ENCODE data around the gene EIF3I. TPM values are rescaled to one million over a fixed set of nuclear protein-coding genes. Genes with fewer than 3 reads are reported as not detected.

The EIF3I gene
- polyA plus RNA-seq, 1 of the 3 experiments (the other 2 are of a cell fraction): 479 TPM

- POLR2A ChIA-PET: interaction anchor here (0.5 kb wide), 1 partner anchor 9 kb away, joined by 3 read pairs; no protein-coding TSS in a partner anchor
- Histone ChIP-seq H3K9me3 (no peaks in the 10 kb centered on the region), H3K4me1 (ENCODE audit: control insufficient read depth in 1 of 2, insufficient read depth in 2 of 2, low read depth in 1 of 2, low read length in 1 of 2) (peaks cover 7 to 10% of the 10 kb centered on the region in 2 experiments; a peak in 3 of 4 replicates), H3K36me3 (replicated peaks in 1 of 2; ENCODE audit: control insufficient read depth in 1 of 2, insufficient read depth in 2 of 2, low read length in 1 of 2) (no peaks in the 10 kb centered on the region), H3K9me2 (no peaks in the 10 kb centered on the region), H3K9ac (no peak within 1 kb of the TSS), H3K79me2 (ENCODE audit: insufficient read depth) (no peaks in the 10 kb centered on the region), H3K4me2 (peak within 1 kb of the TSS; percentile 44; the same call in 1 of the 2 replicates), H3K27me3 (ENCODE audit: insufficient read depth) (no peaks in the 10 kb centered on the region), H2AFZ (ENCODE audit: low read depth) (peak within 1 kb of the TSS; percentile 19; the same call in 1 of the 2 replicates), H4K20me1 (ENCODE audit: insufficient read depth) (no peaks in the 10 kb centered on the region), H3K4me3 (ENCODE audit: low read depth in 2 of 2, low read length in 1 of 2) (peak within 1 kb of the TSS in 1 of 2 experiments; percentile 47; a peak in 1 of 4 replicates), H3F3A (replicated peaks; ENCODE audit: insufficient read depth) (peaks cover 3% of the 10 kb centered on the region), H3K27ac (ENCODE audit: low read depth in 2 of 2, low read length in 1 of 2) (no peak within 1 kb of the TSS)
- CTCF ChIA-PET: interaction anchor here (1.0 to 5.4 kb wide), 8 partner anchors 8 to 59 kb away, joined by 3 to 45 read pairs (median 6); partner anchors contain the start of gene CCDC28B
- peak; percentile 43; the same call in 1 of the 2 replicates for TF ChIP-seq USF1 (IDR thresholded peaks at IDR 0.05; ENCODE audit: borderline replicate concordance, low read depth)
- no peak for TF ChIP-seq FOXJ3 (CRISPR knock-in tag; IDR thresholded peaks at IDR 0.05)
- TF ChIP-seq MXI1 (IDR thresholded peaks at IDR 0.05; ENCODE audit: low read depth, low read length): no peak
- TF ChIP-seq RFX5 (IDR thresholded peaks at IDR 0.05; ENCODE audit: low read length): no peak
- no peak for TF ChIP-seq SMC3 (IDR thresholded peaks at IDR 0.05; ENCODE audit: low read depth, low read length)
- no peak for TF ChIP-seq RCOR1 (IDR thresholded peaks at IDR 0.05; ENCODE audit: low read length)
- no peak for TF ChIP-seq JUND (IDR thresholded peaks at IDR 0.05)
- no peak for TF ChIP-seq YY1 (IDR thresholded peaks at IDR 0.05; ENCODE audit: low read depth)
- no peak for TF ChIP-seq TAF1 (IDR thresholded peaks at IDR 0.05; ENCODE audit: borderline replicate concordance, low read depth, low read length)
- no CpG with 5 or more reads among the region's 3 CpGs for WGBS (ENCODE audit: low lambda C conversion rate)
- DNase-seq: no peak
Observed at GRCh38 chr1:32246888-32247273, 24.7 kb downstream of the EIF3I start, which contains the start of gene FAM167B. FAM167B (plus strand) TSS chr1:32247222; CDS start chr1:32247422, 200 bp downstream.

- Histone ChIP-seq H3K27ac (ENCODE audit: low read depth in 2 of 2, low read length in 1 of 2) (no peak overlapping the region), H3K4me3 (ENCODE audit: low read depth in 2 of 2, low read length in 1 of 2) (no peak overlapping the region), H2AFZ (ENCODE audit: low read depth) (no peak overlapping the region), H4K20me1 (ENCODE audit: insufficient read depth) (no peaks in the 10 kb centered on the region), H3K9ac (no peak overlapping the region), H3K36me3 (replicated peaks in 1 of 2; ENCODE audit: control insufficient read depth in 1 of 2, insufficient read depth in 2 of 2, low read length in 1 of 2) (no peaks in the 10 kb centered on the region), H3K27me3 (ENCODE audit: insufficient read depth) (no peaks in the 10 kb centered on the region), H3K9me2 (no peaks in the 10 kb centered on the region), H3K4me1 (ENCODE audit: control insufficient read depth in 1 of 2, insufficient read depth in 2 of 2, low read depth in 1 of 2, low read length in 1 of 2) (peaks cover 5 to 10% of the 10 kb centered on the region in 2 experiments; a peak in 3 of 4 replicates), H3K79me2 (ENCODE audit: insufficient read depth) (no peaks in the 10 kb centered on the region), H3K9me3 (no peaks in the 10 kb centered on the region), H3F3A (replicated peaks; ENCODE audit: insufficient read depth) (peaks cover 3% of the 10 kb centered on the region), H3K4me2 (peak overlapping the region; percentile 44; the same call in 1 of the 2 replicates)
- CTCF ChIA-PET: interaction anchor here (1.0 to 5.4 kb wide), 17 partner anchors 9 to 83 kb away, joined by 3 to 45 read pairs (median 6); partner anchors contain the start of genes CCDC28B and IQCC
- no peak for DNase-seq
- TF ChIP-seq GATA2 (CRISPR knock-in tag; IDR thresholded peaks at IDR 0.05) (no peak), SIN3A (IDR thresholded peaks at IDR 0.05; ENCODE audit: borderline replicate concordance, low read depth, low read length) (no peak), NRF1 (IDR thresholded peaks at IDR 0.05; ENCODE audit: low read depth, low read length) (no peak), NFIC (IDR thresholded peaks at IDR 0.05; ENCODE audit: borderline replicate concordance) (no peak), TEAD4 (IDR thresholded peaks at IDR 0.05; ENCODE audit: borderline replicate concordance, insufficient read depth) (no peak), ELF1 (IDR thresholded peaks at IDR 0.05) (no peak), EP300 (IDR thresholded peaks at IDR 0.05; ENCODE audit: borderline replicate concordance in 1 of 2, low read depth in 1 of 2, low read length in 1 of 2) (no peak), MEF2A (IDR thresholded peaks at IDR 0.05; ENCODE audit: borderline replicate concordance, low read depth) (no peak), EZH2phosphoT487 (IDR thresholded peaks at IDR 0.05; ENCODE audit: borderline replicate concordance, low read depth) (no peak), FOXJ3 (CRISPR knock-in tag; IDR thresholded peaks at IDR 0.05) (no peak), RFX5 (IDR thresholded peaks at IDR 0.05; ENCODE audit: low read length) (no peak), RCOR1 (IDR thresholded peaks at IDR 0.05; ENCODE audit: low read length) (no peak), POLR2AphosphoS5 (IDR thresholded peaks at IDR 0.05; ENCODE audit: low read depth, low read length) (no peak), TCF12 (IDR thresholded peaks at IDR 0.05) (no peak)
- TF ChIP-seq, protein P1, sequence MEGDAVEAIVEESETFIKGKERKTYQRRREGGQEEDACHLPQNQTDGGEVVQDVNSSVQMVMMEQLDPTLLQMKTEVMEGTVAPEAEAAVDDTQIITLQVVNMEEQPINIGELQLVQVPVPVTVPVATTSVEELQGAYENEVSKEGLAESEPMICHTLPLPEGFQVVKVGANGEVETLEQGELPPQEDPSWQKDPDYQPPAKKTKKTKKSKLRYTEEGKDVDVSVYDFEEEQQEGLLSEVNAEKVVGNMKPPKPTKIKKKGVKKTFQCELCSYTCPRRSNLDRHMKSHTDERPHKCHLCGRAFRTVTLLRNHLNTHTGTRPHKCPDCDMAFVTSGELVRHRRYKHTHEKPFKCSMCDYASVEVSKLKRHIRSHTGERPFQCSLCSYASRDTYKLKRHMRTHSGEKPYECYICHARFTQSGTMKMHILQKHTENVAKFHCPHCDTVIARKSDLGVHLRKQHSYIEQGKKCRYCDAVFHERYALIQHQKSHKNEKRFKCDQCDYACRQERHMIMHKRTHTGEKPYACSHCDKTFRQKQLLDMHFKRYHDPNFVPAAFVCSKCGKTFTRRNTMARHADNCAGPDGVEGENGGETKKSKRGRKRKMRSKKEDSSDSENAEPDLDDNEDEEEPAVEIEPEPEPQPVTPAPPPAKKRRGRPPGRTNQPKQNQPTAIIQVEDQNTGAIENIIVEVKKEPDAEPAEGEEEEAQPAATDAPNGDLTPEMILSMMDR (IDR thresholded peaks at IDR 0.05): no peak
- POLR2A ChIA-PET: interaction anchor here (0.5 kb wide), 1 partner anchor 10 kb away, joined by 3 read pairs; no protein-coding TSS in a partner anchor
- 86% methylated on average over 4 of the region's 12 CpGs for WGBS (ENCODE audit: low lambda C conversion rate)
Observed at GRCh38 chr1:32247452-32247851, 25.2 kb downstream of the EIF3I start.

All from SK-N-SH (cell line).